ENCODE measurements around the gene KIAA1755.

Gene KIAA1755

DNA sequence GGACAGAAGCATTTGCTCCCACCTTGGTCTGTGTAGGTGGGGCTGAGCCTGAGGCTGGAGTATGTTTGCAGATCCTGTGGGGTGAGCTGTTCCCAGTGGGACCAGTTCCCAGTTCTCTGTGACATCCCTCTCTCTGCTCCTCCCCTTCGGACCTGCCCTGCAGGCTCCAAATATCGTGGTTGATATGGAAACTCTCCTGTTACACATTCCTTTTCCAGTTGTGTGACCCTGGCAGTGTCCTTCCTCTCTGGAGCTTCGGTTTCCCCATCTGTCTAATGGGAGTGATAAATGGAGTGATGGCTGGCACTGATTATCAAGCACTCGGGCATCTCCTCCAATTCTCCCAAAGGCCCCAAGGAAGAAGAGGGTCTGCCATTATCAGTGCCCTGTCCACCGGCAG lies 79.8 kb downstream of the KIAA1755 start:
- DNase-seq (ENCODE audit: low read depth in 2 of 2): no peak

DNA sequence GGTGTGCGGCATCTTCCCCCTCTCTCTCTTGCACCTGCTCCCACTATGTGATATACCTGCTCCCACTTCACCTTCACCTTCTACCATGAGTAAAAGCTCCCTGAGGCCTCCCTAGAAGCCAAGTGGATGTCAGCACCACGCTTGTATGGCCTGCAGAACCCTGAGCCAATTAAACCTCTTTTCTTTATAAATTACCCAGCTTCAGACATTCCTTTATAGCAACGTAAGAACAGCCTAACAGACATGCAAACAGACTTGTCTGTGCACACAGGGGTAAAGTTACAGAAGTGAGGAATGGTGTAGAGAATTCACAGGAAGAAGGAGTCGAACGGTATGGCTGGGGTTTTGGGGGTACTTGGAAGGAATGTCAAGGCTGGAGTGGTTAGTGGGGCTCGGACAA lies 80.7 kb downstream of the KIAA1755 start:
- DNase-seq (ENCODE audit: low read depth in 2 of 2): no peak

DNA sequence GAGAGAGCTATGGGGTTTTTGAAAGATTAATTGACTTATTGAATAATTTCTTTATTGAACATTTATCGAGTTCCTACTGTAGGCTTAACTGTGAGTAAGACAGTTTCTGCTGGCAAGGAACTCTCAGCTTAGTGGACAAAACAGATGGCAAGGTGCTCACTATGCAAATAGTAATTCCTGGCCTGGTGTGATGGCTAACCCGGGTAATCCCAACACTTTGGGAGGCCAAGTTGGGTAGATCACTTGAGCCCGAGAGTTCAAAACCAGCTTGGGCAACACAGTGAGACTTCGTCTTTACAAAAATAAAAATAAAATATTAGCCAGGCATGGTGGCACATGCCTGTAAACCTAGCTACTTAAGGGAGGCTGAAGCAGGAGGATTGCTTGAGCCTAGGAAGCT lies 82.0 kb downstream of the KIAA1755 start:
- no peak for DNase-seq (ENCODE audit: low read depth in 2 of 2)

DNA sequence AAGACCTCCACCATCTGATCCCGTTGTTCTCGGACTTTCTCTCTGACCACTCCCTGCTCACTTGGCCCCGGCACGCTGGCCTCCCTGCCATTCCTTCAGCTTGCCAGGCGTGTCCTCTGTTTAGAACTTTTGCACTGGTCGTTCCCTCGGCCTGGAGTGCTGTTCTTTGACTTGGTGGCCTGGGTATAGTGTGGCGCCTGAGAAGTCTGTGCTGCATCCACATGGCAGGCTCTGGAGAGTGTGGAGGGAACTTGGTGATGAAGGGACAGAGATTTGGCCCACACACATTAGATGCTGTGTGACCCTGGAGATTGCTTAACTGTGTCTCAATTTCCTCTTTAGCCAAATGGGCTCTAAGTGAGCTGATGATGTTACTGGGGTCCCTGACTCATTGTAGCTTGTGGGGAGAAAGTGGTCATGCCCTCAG lies 82.5 kb downstream of the KIAA1755 start:
- DNase-seq (ENCODE audit: low read depth in 2 of 2): no peak

DNA sequence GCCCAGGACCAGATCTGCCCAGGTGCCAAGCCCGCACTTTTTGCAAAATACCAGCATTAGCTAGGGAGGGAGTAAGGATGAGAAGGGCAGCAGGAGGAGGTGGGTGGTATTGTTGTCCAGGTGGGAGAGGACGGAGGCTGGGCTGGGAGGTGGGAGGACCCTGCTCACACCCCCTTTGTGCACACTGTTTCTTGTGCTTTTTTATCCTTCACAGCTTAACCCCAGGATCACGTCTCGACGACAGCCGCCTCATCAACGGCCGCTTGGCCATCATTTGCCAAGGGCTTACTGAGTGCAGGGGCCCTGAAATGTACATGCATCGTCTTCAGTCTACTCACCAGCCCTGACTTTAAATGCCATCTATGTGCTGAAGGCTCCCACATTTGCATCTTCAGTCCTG lies 83.3 kb downstream of the KIAA1755 start:
- DNase-seq (ENCODE audit: low read depth in 2 of 2): no peak

DNA sequence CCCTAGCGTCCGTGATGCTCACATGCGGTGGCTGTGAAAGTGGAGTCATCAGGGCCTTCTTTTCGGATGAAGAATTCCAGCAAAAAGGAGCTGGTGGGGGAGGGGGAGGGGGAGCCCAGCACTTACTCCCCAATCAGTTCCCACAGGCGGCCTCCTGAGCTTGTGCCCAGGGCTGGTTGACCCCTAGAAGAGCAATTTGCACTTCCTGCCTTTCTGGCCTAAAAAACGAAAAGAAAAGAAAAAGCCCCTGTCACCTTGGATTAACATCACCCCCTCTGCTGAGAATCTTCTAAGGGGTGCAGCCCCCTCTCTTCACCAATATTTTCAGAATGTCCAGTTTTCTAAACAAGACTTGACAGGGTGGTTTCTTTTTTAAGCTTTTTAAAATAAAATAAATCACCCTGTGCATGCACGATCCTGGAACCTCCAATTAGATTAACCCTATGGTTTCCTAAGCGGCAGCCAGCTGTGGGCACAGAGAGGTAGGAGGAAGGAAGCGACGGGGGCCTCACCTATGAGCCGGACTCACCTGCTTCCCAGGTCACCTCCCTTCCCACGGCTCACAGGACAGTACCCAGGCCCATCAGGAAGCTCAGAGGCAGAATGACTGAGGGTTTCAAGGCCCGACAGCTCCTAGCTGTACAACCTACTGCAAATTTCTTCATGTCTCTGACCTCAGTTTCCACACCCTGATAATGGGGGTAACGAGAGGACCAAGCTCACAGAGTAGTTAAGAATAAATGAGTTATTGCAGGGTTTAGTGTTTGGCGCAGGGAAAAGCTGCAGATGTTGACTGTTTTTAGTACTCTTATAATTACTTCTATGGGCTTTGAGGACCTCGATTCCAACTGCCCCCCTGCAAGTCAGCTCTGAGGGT lies 85.0 kb downstream of the KIAA1755 start:
- no peak for DNase-seq (ENCODE audit: low read depth in 2 of 2)

DNA sequence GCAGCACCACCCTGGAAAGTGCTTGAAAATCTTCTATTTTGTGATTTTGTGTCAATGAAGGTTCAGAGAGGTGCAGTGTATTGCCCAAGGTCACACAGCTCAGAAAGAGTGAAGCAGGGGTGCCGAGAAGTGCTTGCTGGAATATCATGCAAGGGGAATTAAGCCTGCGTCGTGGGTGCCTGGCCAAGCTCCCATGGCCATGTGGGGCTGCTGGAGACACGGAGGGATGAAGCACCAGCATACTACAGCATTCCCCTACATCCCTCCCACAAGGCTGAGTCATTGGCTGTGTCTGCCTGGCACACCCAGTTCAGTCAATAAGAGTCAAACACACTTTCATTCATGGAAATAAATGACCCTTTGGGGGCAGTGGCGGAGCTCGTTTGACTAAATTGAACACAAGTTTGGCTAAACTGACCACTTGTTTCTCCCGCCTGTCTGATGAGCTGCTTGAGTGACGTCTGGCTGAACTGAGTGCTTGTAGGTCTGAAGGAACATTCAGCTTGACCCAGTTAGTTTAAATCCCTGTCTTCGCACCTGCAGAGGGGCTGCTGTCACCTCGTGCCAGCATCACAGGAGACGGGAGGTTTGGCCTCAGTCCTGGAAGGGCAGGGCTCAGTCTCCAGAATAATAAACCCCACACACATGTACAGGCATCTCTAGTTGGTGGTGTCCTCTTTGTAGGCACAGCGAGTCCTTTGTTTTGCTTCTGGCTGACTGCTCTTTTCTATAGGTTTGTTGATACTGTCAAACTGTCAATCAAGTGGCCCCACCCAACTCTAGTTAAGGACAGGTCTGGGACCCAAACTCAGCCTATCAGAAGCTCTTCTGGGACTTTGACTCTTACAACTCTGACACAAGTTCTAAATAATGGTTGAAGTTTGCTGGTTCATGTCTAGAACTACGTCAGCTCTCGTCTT lies 87.0 kb downstream of the KIAA1755 start:
- DNase-seq (ENCODE audit: low read depth in 2 of 2): no peak

DNA sequence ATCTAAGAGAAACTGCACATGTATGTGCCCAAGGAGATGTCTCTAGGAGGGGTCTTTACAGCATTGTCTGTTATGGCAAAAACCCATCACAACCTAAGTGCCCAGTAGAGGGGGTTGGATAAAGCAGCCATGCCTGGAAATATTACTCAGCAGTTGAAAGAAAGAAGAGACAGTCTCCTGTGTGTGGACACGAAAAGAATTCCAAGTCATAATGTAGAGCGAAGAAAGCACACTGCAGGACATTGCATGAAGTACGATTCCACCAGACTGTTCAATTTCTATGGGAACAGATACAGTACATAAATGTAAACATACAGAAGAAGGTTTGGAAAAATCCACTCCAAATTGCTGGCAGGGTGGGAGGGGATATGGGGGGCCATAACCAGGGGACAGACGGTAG lies 88.1 kb downstream of the KIAA1755 start:
- DNase-seq (ENCODE audit: low read depth in 2 of 2): no peak

DNA sequence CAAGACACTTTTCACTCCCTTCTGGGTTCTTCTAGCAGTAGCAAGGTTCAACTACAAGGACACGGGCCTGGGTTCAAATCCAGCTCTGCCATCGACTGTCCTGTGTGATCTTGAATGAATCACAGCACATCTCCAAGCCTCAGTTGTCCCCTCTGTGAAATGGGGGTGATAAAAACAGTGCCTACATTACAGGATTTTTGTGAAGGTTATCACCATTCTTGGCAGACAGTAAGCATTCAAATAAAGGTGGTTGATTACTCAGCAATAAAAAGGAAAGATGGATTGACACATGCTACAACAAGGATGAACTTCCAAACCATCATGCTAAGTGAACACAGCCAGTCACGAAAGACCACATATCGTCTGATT lies 88.9 kb downstream of the KIAA1755 start:
- no peak for DNase-seq (ENCODE audit: low read depth in 2 of 2)

DNA sequence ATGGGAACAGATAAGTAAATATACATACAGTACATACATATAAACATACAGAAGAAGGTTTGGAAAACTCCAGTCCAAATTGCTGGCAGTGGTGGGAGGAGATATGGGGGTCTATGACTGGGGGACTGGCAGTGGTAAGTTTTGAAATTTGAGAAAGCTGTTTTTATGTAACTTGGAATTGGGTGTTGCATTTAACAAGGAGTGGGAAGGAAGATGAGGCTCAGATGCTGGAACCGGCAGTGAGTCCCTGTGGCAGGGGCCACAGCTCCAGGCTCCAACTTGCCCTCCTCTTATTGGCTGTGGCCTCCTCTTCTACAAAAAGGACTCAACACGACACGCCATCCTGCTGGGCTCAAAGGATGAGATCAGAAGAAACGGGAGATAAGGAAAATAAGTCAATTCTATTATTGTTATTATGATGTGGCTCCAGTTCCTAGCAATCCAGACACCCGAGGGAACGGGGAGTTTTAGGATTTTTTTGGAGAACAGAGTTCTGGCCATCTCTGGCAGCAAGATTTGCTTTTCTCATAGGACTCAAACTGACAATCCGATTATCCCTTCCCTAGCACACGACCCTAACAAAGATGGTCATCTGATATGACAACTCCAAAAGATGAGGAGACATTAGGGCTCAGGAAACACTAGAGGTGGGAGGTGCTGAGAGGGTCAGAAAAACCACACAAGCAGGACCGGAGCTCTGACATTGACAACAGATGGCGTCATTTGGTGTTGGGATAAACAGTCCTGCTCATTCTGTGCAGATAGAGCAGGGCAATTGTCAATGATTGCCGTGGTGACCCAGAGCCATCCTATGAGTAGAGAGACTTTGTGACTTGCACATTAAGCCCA lies 89.5 kb downstream of the KIAA1755 start:
- DNase-seq (ENCODE audit: low read depth in 2 of 2): no peak

DNA sequence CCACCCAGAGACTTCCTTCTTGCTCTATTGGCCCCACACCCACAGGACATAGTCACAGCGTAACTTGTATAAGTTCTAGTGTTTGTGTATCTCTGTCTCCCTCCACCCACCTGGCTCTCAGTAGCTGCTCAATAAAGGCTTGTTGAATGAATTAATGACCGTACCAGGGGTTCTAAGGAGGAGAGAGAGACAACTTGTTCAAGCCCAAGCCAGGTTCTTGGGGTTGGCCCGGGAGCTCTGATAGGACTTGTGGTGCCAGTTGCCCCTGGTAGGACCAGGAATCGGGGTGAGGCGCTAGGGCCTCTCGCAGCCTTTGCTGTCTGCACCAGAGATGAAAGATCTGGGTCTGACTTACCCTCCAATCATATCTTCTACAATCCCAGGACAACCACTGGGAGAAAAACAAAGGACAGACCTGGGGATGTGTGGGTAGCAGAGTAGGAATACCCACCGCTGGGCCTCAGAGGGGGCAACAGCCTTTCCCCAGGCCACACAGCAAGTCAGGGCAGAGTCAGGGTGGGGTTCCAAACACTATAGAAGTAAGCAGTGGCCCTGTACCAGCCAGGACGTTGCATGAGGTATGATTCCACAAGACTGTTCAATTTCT lies 90.2 kb downstream of the KIAA1755 start:
- no peak for DNase-seq (ENCODE audit: low read depth in 2 of 2)

DNA sequence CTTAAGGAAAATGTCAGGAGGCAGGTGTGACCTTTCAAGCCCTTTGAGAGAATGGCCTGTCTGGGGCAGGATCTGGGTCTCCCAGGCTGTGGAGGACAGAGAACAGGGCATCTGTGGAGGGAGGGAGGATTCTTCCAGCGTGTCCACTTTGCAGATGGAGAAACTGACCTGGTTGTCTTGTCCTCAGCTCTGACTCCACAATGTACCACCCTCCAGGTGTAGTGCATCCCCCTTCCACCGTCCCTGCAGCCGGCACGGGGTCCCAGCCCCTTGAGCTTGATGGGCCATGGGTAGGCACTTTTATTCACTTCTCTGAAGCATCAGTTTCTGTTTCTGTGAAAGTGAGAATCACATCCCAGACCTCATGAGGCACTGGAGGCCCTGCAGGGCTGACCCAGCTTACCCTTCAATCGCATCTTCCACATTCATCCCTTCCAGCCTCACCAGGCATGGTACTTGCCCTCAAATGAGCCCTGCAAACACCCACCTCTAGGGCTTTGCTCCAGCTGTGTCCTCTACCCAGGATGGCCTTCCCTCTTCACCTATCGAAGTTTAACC lies 90.8 kb downstream of the KIAA1755 start:
- no peak for DNase-seq (ENCODE audit: low read depth in 2 of 2)

DNA sequence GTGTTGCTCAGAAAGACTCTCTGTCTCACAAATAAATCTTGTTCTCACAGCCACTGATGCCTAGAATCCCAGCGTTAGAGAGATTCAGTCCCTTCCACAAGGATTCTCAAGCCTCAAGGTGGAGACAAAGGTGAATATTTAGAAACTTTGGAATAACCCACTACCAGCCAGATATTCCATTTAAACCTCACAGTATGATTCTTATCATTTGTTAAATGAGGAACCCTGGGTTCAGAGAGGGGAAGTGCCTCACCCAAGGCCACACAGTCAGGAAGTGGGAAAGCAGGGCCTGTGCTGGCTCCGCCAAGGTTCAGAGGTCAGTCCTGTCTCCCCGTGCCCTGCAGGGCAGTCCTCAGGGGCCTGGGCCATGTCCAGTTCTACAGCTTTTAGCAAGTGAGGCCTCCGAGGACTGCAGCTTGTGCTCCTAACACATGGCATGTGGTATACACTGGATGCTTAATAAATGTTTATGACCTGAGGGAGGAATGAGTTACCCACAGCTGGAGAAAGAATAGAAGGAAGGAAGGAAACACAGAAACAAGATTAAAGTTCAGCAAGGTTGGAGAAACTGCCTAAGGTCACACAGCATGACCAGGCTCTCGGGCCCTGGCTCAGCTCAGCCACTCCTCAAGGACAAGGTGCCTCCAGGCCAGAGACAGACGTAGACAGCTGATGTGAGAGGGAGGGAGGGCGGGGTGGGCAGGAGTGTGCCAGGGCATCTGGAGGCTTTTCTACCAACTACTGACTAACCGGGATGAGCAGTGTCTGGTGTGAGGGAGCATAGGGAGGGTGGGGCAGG lies 91.5 kb downstream of the KIAA1755 start:
- no peak for DNase-seq (ENCODE audit: low read depth in 2 of 2)

DNA sequence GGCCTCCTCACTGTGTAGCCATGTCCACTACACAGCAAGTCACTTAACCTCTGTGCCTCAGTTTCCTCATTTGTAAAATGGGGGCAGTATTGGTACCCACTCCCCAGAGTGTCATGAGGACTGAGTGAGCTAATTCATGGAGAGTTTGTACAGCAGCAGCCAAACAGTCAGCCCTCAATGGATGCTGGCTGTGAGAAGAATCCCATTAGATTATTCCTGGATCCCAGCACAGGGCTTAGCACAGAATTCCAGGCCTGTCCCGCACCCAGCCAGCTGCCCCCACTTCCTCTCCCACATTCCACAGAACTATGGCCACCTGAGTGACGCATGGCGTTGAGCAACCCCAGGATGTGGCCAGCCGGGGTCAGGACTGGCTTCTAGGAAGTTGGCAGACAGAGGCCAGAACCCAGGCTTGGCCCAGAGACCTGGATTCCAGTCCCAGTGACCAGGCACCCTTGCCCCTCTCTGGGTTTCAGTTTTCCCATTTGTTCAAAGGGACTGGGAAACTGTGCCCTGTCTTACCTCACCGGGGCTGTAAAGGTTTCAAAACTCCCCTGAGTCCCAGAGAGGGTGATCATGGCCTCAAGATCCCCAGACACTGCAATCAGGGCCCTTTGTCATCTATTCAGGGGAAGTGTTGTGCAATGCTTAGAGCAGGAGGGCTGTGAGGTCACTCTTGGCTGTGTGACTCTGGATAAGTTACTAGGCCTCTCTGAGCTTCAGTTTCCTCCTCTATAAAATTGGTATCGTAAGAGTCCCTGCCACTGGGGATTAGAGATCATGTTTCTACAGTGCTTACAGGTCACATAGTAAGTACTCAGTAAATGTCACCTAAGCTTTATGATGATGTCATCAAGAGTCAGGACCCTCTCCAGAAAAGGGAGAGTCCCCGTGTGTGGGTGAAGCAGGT lies 92.4 kb downstream of the KIAA1755 start:
- DNase-seq (ENCODE audit: low read depth in 2 of 2): no peak

DNA sequence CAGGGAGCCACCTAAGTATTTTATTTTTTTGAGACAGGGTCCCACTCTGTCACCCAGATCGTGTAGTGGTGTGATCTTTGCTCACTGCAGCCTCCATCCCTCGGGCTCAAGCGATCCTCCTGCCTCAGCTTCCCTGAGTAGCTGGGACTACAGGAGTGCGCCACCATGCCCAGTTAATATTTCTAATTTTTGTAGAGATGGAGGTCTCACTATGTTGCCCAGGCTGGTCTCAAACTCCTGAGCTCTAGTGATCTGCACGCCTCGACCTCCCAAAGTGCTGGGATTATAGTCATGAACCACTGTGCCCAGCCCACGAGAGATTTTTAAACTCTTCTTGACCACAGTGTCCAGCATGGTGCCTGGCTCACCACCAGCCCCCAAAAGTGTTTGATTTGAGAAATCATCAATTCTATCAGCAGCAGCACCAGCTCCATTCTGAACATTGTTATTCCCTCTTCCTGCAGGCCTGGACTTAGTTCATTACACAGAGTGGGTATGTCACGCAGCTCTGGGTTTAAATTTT lies 93.1 kb downstream of the KIAA1755 start:
- no peak for DNase-seq (ENCODE audit: low read depth in 2 of 2)

DNA sequence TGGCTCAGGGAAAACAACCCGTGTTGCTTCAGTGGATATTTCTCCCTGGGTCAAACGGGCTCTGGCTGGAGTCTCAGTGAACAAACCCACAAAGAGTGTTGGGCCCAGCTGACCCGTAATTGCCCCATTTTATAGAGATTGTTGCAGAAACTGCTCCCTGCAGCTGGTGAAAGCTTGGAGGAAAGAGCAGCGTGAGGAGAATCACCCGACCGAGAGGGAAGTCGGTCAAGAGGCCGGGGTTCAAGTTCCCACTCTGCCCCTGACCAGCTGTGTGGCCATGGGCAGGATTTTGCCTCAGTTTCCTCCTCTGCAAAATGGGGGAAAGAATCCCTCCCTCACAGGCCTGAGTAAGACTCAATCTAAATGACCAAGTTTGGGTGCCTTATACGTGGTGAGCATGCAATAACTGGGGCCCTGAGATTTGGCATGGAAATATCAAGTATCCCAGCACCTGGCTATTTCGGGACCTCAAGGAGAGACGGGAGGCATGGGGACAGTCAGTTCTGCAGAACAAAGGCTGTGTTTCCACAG lies 93.8 kb downstream of the KIAA1755 start:
- no peak for DNase-seq (ENCODE audit: low read depth in 2 of 2)

DNA sequence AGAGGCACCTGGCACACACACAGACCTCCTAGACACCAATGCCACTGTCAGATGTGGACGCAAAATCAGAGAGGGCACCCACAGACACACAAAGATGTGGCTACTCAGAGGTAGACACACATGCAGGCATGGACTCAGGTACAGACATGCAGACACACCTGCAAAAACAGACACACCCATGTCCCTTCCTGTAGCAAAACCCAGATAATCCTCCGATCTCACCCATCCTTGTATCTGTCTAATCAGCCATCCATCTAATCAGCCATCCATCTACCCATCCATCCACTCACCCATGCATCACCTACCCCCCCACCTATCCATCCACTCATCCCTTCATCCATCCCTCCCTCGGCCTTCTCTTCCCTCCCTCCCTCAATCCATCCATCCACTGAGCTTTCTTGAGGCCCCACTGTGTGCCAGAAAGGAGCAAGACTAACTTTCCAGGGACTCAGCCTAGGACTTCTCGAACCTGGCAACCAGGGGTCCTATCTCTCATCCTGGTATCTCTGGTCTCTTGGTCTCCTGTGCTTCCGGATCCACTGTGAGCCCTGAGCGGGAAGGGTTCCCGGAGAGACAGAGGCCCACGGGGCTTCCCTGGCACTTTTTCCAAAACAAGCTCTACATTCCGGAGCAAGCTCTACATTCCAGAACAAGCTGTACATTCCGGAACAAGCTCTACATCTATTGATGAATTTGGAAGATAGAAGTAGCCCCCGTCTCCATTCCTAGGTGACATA lies 94.4 kb downstream of the KIAA1755 start:
- no peak for DNase-seq (ENCODE audit: low read depth in 2 of 2)

Measured in stimulated activated CD4-positive, alpha-beta T cell treated with anti-CD3 and anti-CD28 coated beads, Interleukin-1b, Interleukin-23, amount 100 ng/mL, for 4 hours (primary cell).